Activated CD4-positive, alpha-beta T cell treated with anti-CD3 and anti-CD28 coated beads, Interleukin-2, amount 50 U/mL, for 1 hour (primary cell): Measurements from ENCODE around the gene WFIKKN1.
"Not testable (repeated sequence)": the region's sequence is repeated elsewhere in the genome, so short reads cannot be mapped to it uniquely, and the experiment has no call there.

Source experiments
- DNase-seq: peaks from one replicate; pipeline ENCODE4 v3.0.0-alpha.2; 2020

WFIKKN1 gene

DNA sequence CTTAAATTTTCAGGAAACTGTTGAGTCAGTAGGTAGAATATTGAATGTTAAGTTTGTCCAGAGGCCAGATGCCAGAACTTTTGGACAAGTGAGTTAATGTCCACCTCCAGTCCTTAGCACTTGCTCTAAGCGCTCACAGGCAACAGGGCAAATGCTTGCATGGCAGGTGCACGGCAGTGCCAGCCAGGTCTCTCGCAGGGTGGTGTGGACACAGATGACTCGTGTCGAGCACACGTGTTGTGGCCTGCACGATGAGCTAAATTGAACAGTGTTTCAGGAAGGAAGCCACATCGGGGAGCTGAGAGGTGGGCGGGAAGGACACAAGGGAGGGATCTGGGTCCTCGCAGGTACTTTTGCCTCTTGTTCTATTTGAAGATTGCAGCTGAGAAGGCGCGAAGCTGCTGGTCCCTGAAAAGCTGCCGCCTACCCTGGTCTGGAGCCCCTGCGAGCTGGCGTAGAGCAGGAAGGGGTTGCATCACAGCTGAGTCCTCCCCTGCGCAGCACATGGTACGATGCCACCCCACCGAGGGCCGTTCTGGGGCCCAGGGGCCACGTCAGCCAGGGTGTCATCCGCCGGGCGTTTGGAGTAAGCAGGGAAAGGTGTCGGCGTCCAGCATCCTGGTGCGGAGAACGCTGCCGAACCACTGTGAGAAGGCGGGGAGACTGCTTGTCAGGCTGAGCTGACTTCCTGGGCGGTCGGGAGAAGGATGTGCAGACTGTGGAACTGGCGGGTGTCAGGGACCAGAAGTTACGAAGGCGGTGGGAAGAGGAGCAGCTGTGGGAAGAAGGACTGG lies 34.6 kb upstream of the WFIKKN1 start:
- DNase-seq: no peak

DNA sequence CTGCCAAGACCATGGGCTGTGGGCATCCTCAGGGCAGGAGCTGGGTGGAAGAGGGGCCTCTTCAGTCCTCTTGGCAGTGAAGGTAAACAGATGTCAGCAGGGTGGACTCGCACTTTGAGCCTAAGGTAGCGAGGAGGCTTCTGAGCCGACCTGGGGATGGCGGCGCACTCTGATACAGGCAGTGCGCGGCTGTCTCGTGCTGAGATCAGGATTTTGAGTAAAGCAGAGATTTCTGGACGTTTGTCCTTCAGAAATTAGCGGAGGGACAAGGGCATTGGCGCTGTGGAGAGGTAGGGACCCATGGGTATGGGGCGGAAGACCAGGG lies 34.1 kb upstream of the WFIKKN1 start:
- DNase-seq: no peak

GRCh38 chr16:597655-598054 lies 33.1 kb upstream of the WFIKKN1 start:
- DNase-seq: not testable (repeated sequence)

DNA sequence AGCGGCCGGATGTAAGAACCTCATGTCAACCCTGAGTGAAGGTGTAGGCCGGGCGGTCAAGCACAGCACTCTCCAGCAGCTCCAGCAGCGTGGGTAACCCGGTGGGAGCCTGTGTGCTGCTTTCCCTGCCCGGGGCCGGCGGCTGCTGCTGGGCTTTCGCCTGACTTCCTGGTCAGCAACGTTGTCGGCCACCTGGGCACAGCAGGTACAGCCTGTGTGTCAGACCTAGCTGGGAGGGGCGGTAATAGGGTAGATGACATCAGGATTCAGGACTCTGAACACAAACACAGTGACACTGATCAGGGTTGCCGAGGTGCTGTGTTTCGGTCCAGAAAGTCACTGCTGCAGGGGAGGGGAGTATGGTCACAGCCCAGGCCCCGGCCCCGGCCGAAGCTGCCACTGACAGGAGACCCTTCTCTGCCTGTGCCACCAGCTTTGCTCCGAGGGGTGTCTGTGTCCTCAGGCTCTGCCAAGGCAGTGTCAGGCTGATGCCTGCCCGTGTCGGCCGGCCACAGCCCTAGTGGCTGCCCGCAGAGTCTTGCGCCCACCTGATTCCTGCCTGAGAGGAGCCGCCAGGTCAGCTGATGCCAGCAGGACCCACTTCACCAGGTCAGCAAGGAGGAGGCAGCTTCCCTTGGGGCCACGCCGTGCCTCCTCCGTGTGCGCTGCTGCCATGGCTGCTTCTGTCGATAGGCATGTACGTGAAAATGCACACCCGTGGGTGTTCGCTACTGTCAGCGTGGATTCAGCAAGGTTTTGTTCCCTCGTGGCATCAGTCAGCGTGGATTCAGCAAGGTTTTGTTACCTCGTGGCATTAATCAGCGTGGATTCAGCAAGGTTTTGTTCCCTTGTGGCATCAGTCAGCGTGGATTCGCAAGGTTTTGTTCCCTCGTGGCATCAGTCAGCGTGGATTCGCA lies 31.7 kb upstream of the WFIKKN1 start:
- DNase-seq: no peak

DNA sequence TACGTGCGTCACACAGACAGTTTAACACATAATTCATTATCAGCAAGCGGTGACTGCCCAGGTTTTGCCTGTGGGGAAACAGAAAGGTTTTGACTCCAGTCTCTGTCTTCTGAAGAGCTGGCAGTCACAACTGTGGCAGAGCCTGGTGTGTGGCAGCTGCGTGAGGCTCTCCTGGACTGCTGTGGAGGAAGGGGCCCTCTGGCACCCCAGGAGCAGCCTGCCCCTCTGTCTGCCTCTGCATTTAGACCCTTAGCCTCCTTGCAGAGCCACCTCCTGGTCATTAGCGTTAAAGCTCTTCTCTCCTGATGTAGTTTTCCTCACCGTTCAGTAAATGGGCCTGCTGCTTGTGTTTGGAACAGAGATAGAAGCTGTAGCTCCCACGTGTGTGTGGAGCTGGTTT lies 30.0 kb upstream of the WFIKKN1 start:
- DNase-seq: no peak

- no peak for DNase-seq
These were observed 26.9 kb upstream of the WFIKKN1 start for GRCh38 chr16:603933-604332.

- no peak for DNase-seq
These were observed 24.0 kb upstream of the WFIKKN1 start for GRCh38 chr16:606656-607307.

DNA sequence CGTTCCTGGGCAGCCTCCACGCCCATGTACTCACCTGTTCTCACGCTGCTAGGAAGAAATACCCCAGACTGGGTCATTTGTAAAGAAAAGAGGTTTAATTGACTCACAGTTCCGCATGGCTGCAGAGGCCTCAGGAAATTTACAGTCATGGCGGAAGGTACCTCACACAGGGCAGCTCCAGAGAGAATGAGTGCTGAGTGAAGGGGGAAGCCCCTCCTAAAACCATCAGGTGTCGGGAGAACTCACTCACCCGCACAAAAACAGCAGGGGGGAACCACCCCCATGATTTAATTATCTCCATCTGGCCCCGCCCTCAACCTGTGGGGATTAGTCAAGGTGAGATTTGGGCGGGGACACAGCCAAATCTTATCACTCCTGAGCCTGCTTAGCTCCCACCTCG lies 22.8 kb upstream of the WFIKKN1 start:
- DNase-seq: no peak

DNA sequence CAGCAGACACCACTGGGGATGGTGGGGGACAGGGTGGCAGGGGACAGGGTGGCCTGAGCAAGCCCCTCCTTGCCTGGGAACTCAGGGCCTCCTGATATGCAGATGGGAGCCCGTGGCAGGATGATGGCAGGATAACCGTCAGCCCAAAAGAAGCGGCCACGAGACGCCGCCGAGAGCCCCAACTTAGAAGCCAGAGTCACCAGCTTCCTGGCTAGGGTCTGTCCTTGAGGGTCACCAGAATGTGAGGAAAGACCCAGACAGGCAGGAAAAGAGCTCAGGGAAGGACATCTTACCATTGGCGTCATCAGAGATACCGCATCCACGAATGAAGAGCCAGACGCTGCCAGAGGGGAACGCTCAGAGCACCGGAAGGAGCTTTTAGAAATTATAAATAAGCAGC lies 21.5 kb upstream of the WFIKKN1 start:
- no peak for DNase-seq

DNA sequence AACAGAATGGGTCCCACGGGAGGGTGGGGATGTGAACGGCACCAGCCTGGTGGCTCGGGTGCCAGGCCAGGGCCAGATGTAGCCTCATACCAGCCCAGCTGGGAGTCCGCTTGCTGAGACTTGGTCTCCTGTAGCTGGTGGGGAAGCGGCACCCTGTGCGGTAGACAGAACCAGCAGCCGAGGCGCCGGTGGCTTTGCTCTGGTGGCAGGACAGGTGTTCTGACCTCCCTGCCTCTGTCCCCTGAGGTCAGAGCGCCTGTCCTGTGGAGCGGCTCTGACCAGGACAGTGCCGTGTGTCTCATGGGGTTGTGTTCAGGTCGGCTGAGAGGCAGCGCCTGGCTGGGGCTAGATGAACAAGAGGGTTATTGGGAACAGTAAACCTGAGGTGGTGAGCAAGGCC lies 20.8 kb upstream of the WFIKKN1 start:
- DNase-seq: no peak

GRCh38 chr16:610513-611381 lies 20.0 kb upstream of the WFIKKN1 start:
- peak; percentile 58 for DNase-seq

DNA sequence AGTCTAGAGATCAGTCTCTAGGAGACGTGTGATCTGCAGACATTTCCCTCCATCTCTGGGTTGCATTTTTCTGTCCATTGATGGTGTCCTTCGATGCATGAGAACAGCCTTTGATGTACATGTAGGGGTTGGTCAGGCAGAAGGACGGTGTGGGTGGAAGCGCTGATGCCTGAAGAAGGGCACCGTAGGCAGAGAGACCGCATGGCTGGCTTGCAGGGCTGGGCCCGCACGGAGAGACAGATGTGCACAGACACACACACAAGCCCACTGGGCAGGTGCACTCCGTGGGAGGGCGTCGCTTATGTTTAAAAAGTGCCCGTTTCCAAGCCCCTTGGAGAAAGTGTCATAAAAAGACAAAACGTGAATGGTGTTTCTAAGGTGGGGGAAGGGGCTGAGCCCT lies 15.7 kb upstream of the WFIKKN1 start:
- no peak for DNase-seq

- no peak for DNase-seq
These were observed 13.8 kb upstream of the WFIKKN1 start for GRCh38 chr16:616733-617586.

GRCh38 chr16:617855-618254 lies 12.9 kb upstream of the WFIKKN1 start:
- no peak for DNase-seq

DNA sequence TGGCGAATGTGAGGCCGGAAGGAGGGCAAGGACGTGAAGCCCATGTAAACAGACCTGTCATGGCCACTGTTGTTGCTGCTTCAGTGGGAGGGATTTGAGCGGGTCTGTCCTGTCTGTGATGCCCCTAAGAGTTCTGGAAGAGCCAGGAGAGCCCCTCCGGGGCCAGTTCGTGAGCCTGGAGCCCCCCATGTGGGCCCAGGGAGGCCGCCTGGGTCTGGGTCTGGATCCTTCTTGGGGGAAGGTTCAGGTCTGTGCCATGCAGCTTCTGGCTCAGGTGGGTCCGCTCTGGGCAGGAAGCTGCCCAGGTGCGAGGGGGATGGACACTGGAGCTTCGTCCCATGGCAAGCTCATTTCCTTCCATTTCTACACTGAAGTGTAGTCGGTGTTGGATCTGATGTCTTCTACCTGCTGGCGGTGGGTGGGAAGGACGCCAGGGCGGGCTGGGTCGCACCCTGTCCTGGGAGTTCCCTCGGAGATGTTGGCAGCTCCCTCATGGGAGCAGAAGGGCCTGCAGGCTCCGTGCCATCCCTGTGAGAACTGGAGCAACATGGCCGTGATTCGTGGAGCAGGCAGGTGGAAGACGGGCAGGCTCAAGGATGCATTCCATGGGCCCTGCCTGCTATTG lies 11.2 kb upstream of the WFIKKN1 start:
- DNase-seq: no peak

DNA sequence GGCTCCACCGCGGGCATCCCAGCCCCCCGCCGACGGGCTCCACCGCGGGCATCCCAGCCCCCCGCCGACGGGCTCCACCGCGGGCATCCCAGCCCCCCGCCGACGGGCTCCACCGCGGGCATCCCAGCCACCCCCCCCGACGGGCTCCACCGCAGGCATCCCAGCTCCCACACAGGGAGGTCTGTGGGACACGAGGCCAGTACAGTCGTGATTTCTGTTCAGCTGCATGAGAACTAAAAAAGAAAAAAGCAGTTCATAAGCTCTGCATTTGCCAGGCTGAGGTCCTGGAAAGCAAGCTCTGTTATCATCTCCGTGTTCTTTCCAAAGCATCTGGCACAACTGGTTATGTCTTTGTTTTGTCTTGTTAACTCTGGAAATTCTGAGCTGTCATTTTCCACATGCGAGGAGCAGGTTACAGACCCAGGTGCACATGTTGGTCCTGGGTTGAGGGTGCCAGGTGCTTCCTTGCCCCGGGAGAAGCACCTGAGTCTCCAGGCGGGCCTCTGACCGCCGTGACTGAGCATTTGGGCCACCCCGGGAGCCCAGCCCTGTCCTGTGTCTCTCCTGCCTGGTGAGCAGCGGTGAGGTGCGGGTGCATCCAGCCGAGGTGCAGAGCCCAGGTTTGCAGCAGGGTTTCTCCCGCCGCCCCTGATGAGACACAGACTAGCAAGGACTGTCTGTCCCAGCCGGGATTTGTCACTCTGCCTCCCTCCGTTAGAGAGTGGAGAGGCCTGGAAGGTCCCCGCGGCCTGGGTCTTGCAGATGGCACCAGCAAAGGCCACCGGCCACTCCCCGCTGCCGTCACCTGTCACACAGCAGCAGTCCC lies 9.9 kb upstream of the WFIKKN1 start:
- DNase-seq: no peak

DNA sequence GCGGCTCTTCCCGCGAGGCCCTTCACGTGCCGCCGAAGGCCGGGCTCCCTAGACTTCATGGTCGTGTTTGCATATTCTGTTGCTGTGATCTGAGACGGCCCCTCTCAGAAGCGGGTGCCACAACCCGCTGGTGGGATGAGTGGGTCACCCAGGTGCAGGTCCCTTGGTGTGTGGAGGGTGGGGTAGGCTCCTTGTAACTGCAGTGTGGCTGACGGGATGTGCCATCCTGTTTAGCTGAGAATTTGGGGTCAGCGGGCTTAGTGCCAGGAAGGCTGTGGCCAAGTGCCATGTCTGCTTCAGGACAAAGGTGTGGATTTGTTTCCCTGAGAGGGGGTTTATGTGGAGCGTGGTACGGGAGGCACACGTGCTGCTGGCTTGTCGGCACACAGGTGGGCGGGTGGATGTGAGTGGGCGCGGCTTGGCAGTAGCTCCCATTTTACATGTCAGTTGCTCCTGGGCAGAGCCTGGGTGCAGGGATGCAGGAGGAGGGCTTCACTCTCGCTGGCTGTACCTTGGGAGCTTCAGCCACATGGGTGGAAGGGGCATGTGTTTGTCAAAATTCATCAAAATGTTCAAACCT lies 9.2 kb upstream of the WFIKKN1 start:
- DNase-seq: no peak

DNA sequence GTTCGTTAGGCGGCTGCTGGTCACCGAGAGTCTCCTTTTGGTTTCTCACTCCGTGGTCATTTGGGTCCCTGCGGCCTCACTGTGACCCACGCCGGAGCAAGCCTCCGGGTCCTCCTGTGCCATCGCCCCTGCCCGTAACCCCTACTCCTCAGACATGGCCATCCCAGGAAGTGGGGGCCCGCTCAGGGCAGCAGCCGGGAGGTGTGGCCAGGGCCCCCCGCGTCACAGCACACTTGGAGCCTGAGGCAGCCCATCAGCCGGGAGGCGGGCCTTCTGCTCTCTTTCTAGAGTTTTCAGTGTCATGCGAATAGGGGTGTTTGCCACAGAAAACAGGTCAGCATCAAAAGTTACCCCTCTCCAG lies 7.9 kb upstream of the WFIKKN1 start:
- no peak for DNase-seq

DNA sequence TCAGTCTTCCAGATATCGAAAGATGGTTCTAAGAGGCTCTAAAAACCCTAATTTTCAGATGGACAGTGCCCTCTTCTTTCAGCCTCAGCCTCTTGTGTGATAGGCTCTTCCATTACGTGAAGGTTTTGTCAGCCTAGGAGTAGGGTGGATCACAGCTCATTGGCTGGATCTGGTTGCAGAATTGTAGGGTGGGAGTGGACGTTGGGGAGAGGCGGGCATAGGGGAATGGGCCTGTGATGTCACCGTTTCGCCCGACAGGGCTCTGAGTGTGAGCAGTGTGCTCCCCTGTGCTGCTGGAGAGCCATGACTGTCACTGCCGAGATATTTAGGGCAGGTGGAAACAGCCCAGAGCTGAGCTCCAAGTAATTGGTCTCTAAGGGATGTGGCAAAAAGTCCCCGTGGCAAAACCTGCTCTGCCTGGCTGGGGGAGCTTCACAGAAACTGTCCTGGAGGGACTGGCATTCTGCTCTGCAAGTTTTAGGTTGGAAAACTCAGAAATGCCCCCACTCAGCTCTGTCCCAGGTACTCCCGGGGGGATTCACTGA lies 6.2 kb upstream of the WFIKKN1 start:
- DNase-seq: no peak
